AG09309 (cell line): ENCODE measurements around the gene TXN2.

Source experiments
- DNase-seq: peaks from one replicate; pipeline ENCODE4 v3.0.0-alpha.2; 2010; ENCODE audit warnings: low read depth
- H3K4me3 ChIP-seq: 2 replicates; pipeline ENCODE4 v1.5.1; 2011; ENCODE audit warnings: mild to moderate bottlenecking, low read depth, low read length, moderate library complexity; ENCODE audit not compliant: control insufficient read depth
- TF ChIP-seq, protein P1 (sequence below): IDR thresholded peaks from 2 replicates; pipeline ENCODE4 v1.5.1; 2011; ENCODE audit warnings: mild to moderate bottlenecking, low read depth, low read length, inconsistent platforms; ENCODE audit not compliant: insufficient read depth, control insufficient read depth; ENCODE audit errors: missing control alignments

TXN2 gene

DNA sequence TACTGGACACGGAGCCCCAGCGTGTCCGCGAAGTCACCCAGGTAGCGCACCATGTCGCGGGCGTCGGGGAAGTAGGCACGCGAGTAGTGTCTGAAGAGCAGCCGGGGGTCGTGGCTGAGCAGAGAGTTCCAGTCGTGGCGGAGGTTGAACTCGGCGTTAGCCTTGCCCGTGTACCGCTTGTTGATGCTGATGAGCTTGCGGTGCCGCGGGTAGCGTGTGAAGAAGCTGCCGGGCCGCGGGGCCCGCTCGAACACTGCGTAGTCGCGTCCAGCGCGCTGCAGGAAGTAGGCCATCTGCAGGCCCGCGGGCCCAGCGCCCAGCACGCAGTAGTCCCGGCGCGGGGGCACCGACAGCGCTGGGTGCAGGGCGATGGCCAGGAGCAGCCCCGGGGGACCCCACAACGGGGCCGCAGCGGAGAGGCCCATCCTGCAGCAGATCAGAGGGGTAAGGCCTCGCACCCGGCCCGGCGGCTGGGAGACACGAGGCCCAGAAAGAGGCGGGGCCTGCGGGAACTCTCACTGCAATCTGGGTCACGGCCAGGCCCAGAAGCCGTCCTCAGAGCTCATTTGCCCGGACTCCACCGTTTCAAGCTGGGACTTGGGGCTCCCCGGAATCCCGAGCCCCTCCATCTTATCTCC, 24.7 kb upstream of the TXN2 start:
- peak overlapping the region; percentile 24 for H3K4me3 ChIP-seq
- DNase-seq = no peak
- TF ChIP-seq, protein P1, sequence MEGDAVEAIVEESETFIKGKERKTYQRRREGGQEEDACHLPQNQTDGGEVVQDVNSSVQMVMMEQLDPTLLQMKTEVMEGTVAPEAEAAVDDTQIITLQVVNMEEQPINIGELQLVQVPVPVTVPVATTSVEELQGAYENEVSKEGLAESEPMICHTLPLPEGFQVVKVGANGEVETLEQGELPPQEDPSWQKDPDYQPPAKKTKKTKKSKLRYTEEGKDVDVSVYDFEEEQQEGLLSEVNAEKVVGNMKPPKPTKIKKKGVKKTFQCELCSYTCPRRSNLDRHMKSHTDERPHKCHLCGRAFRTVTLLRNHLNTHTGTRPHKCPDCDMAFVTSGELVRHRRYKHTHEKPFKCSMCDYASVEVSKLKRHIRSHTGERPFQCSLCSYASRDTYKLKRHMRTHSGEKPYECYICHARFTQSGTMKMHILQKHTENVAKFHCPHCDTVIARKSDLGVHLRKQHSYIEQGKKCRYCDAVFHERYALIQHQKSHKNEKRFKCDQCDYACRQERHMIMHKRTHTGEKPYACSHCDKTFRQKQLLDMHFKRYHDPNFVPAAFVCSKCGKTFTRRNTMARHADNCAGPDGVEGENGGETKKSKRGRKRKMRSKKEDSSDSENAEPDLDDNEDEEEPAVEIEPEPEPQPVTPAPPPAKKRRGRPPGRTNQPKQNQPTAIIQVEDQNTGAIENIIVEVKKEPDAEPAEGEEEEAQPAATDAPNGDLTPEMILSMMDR = no peak

DNA sequence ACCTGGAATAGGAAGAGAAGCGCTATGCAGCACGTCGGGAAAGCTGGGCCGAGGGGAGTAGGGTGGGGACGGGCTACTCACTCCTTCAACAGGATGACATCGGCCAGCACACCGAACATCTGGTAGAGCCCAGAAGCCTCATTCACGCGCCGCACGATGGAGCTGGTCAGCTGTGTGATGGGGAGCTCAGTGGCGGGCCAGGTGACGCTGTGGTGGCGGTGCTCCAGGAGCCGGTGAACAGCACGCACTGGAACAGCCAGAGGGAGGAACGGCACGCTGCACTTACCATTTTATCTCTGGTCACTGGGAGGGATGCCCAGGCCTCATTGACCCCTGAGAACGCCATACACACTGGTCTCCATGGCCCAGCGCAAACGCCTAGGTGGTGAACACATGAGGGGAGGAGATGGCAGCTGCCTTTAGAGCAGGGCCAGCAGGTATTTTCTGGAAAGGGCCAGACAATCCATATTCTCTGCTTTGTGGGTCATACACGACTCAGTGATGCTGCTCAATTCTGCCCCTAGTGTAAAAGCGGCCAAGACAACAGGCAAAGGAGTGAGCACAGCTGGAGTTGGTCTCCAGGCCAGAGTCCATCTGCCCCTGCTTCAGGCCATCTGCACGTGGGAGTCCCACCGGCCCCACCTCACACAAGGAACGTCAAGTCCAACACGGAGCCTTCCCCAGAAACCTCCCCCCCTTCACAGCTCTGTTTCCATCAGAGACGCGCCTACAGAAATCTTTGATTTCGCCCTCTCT, 16.6 kb upstream of the TXN2 start:
- no peak for DNase-seq
- no peak overlapping the region for H3K4me3 ChIP-seq
- TF ChIP-seq, protein P1 = no peak

DNA sequence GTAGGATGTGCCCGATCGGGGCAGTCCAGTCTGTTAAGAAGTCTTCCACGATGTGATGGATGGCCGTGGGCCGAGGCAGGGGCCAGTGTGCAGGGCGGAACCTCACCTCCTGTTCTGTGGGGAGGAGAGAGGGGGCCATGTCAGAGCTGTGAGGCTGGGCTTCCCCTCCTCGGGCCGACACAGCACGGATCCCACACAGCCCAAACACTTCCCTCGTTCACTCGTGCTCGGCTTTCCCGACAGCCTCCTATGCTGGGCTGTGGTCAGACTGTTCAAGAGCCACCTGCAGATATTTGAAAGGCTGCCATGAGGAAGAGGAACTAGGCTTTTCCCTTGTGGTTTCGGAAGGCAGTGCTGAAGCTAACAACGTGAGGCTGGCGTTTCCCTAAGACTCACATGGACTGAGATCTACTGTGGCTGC, 12.3 kb upstream of the TXN2 start:
- TF ChIP-seq, protein P1 = no peak
- DNase-seq = no peak
- H3K4me3 ChIP-seq = no peak overlapping the region

DNA sequence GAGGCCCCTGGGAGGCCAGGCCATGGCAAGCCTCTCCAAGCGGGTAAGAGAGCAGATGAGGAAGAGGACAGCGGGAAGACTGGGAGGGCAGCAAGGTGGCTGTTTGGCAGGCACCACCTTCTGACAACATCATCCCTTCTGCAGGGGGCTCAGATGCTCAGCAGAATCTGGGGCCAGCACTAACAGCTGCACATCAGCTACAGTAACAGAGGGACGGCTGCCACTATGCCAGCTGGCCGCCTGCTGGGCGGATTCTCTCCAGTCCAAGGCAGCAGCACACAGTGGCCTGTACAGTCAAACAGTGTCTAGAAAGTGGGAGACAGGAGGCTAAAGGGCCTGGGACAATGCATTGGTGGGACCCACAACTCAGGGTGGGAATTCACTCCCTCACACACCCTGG, 10.7 kb upstream of the TXN2 start:
- no peak overlapping the region for H3K4me3 ChIP-seq
- TF ChIP-seq, protein P1 = no peak
- no peak for DNase-seq

DNA sequence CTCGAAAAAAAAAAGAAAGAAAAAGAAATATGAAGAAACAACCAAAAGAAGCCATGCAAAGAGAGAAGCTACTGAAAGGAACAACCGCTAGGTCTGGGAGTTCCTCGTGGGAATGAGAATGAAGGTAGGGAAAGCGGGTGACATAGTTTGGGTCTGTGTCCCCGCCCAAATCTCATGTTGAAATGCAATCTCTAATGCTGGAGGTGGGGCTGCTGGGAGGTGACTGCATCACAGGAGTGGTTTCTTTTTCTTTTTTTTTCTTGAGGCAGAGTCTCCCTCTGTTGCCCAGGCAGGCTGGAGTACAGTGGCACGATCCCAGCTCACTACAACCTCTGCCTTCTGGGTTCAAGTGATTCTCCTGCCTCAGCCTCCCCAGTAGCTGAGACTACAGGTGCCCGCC, 9.7 kb upstream of the TXN2 start:
- H3K4me3 ChIP-seq = no peak overlapping the region
- TF ChIP-seq, protein P1 = no peak
- DNase-seq = no peak

DNA sequence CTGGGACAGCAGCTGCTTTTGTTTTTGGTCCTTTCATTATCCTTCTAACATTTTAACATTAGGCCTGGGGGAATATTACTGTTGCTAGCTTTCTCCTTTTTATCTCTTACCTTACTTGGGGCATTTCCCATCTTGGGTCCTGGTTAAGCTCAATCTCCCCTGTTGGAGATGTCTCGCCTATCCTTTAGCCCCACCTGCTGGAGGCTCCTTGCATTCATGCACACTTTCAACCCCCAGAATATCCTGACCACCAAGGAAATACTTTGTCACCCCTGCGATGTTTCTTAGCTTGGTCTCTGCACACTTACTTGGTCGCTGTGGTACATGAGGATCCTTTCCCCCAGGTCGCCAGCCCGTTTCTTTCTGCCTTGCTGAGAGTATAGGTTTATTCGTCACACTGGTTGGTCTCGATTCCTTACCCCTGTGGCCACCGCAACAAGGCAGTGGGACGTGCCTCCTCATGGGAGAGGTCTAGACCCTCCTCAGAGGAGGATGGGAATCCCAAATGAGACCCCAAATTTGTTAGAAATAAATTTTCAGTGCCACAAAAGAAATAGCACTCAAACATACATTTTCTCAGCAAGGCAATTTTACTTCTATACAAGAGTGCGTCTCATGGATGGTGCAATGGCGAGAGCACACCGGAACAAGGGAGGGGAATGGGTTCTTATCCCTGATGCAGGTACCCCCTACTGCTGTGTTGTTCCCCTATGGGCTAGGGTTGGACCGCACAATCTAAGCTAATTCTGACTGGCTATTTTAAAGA, 5.4 kb upstream of the TXN2 start:
- H3K4me3 ChIP-seq = no peak overlapping the region
- DNase-seq = no peak
- TF ChIP-seq, protein P1 = peak; percentile 82
